DOHH2 (cell line): ENCODE data around the gene PPP1CC.
A peak's percentile ranks its signal among the peaks of the same experiment; 100 is the strongest.

ENCODE experiments used
- EZH2phosphoT487 ChIP-seq: fragments of 200-600 bp; sonication (generic); IDR thresholded peaks from 2 replicates; pipeline ENCODE4 v1.6.1; 2017; ENCODE audit warnings: borderline replicate concordance, mild to moderate bottlenecking, antibody characterized with exemption, low read length, moderate library complexity, mixed read lengths
- TF ChIP-seq, protein P1 (sequence below): fragments of 200-600 bp; sonication (generic); IDR thresholded peaks from one replicate; pipeline ENCODE4 v1.5.1; 2014; ENCODE audit warnings: antibody characterized with exemption, mild to moderate bottlenecking, low read depth, low read length; ENCODE audit not compliant: poor library complexity, severe bottlenecking

DNA sequence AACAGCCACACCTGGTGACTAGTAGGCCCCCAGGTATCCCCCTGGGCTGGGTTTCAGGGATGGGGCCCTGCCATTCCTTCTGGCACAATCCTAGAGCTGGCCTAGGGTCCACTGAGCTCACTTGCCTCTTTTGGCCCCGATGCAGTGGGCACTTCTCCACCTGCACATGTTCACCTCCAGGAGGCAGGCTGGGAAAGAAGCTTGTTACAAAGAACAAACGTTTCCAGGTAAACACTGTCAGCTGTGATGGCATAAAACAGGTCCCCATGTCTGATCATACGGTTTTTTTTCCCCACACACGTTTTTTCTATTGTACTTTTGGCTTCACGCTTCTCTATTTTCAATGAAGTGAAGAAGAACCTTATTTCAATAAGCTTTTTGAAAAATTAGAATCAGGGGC, 37.9 kb downstream of the PPP1CC start:
- TF ChIP-seq, protein P1, sequence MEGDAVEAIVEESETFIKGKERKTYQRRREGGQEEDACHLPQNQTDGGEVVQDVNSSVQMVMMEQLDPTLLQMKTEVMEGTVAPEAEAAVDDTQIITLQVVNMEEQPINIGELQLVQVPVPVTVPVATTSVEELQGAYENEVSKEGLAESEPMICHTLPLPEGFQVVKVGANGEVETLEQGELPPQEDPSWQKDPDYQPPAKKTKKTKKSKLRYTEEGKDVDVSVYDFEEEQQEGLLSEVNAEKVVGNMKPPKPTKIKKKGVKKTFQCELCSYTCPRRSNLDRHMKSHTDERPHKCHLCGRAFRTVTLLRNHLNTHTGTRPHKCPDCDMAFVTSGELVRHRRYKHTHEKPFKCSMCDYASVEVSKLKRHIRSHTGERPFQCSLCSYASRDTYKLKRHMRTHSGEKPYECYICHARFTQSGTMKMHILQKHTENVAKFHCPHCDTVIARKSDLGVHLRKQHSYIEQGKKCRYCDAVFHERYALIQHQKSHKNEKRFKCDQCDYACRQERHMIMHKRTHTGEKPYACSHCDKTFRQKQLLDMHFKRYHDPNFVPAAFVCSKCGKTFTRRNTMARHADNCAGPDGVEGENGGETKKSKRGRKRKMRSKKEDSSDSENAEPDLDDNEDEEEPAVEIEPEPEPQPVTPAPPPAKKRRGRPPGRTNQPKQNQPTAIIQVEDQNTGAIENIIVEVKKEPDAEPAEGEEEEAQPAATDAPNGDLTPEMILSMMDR: peak; percentile 40
- TF ChIP-seq EZH2phosphoT487: no peak
